Tibial nerve (tissue), 3 donors: ENCODE results near the gene IGF2BP3.

ENCODE experiments used
- POLR2A ChIP-seq, 2 donors: fragments of 450-650 bp; IDR thresholded peaks; one replicate each; pipeline ENCODE4 v1.6.1; 2017; ENCODE audit warnings: antibody characterized with exemption in 2 of 2, mild to moderate bottlenecking in 2 of 2, moderate library complexity in 2 of 2
- TF ChIP-seq, protein P1 (sequence below), 5 experiments: fragments of 200-600 bp in 3 of 5; fragments of 450-650 bp in 2 of 5; sonication (generic) in 3 of 5; IDR thresholded peaks; one replicate each; pipeline ENCODE4 v1.5.1; 2016 to 2019; ENCODE audit warnings: antibody characterized with exemption in 5 of 5, mild to moderate bottlenecking in 3 of 5, moderate library complexity in 2 of 5

DNA sequence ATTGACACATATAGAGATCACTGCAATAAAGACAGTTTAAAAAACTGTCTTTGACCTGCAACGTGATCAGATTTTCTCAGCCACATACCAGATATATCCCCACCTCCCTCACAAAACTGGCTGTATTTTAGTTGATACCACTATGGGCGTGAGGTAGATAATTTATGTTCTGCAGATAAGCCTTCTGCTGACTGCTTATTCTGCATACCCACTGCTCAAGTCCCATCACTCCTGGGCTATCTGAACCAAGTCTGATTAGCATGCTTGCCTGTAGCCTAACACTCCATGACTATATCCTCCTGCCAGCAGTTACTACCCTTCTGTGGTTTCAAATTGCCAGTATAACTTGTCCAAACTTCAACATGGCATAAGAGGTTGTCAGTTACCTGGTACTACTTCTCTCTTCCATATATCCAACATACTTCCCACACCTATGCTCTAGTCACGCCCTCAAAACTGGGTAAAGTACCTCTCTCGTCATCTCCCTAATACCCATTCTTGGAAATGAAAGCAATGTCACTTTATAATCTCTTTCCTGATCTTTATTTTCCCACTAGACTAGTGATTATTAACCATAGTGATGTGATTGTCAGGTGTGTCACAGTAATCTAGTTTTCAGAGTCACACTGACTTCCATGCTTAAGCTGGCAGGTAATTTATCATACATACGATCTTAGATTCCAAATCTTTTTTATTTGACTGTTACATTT is 100.4 kb downstream of the IGF2BP3 start:
- TF ChIP-seq, protein P1, sequence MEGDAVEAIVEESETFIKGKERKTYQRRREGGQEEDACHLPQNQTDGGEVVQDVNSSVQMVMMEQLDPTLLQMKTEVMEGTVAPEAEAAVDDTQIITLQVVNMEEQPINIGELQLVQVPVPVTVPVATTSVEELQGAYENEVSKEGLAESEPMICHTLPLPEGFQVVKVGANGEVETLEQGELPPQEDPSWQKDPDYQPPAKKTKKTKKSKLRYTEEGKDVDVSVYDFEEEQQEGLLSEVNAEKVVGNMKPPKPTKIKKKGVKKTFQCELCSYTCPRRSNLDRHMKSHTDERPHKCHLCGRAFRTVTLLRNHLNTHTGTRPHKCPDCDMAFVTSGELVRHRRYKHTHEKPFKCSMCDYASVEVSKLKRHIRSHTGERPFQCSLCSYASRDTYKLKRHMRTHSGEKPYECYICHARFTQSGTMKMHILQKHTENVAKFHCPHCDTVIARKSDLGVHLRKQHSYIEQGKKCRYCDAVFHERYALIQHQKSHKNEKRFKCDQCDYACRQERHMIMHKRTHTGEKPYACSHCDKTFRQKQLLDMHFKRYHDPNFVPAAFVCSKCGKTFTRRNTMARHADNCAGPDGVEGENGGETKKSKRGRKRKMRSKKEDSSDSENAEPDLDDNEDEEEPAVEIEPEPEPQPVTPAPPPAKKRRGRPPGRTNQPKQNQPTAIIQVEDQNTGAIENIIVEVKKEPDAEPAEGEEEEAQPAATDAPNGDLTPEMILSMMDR (IDR thresholded peaks at IDR 0.05): no peak
- TF ChIP-seq POLR2A (IDR thresholded peaks at IDR 0.05): no peak
